Choroid plexus epithelial cell (primary cell): ENCODE data around the gene SMOC1.

Experiments used
- DNase-seq: peaks from one replicate; pipeline ENCODE4 v3.0.0-alpha.2; 2010; ENCODE audit warnings: low read depth
- H3K4me3 ChIP-seq: 2 replicates; pipeline ENCODE4 v1.5.1; 2011; ENCODE audit warnings: low read depth, mild to moderate bottlenecking, control low read depth, low read length, moderate library complexity
- CTCF ChIP-seq: conservative IDR thresholded peaks from 2 replicates; pipeline ENCODE4 v1.5.1; 2011; ENCODE audit warnings: low read depth, mild to moderate bottlenecking, control low read depth, inconsistent platforms, low read length, moderate library complexity

The SMOC1 gene

GRCh38 chr14:69937367-69938081, 58.3 kb downstream of the SMOC1 start:
- DNase-seq = no peak
- H3K4me3 ChIP-seq = no peak overlapping the region
- no peak for TF ChIP-seq CTCF

GRCh38 chr14:69938751-69939150, 59.5 kb downstream of the SMOC1 start:
- no peak for DNase-seq
- H3K4me3 ChIP-seq = no peak overlapping the region
- TF ChIP-seq CTCF = no peak

DNA sequence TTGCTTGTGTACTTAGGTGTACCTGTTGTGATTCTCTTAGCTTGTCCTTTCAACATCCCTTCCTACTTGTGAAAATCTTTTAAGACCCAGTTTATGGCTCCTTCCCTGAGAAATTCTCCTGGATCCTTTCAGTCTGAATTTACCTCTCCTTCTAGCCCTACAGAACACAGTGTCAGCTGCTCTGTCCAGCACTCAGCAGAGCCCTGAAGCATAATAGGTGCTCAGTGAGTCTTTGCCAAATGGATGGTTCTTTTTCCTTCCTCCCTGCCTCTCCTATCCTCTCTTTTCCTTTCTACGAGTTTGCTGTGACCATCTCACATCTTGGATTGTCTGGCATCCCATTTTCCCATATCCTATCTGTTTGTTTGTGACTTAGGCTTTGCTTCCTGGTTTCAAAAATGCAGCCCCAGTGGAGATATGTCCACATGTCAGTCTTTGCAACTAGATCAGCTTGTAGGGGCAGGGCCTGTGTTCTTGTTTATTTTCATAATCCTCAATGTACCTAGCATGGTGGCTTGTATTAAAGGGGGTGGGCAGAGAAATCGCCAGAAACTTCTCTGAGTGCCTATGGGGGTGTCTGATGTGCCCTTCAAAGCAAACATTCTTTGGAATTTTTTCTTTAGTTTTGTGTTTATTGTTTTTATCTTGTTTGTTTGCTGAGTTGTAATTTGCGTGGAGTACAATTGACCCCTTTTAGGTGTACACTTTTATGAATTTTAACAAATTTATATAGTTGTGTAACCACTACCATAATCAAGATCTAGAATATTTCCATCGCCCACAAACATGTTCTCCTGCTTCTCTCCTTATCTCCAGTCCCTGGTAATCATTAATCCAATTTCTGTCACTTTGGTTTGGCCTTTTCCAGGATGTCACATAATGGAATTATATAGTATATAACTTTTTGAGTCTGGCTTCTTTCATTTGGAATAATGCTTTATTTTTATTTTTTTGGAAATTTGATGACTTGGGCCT, 62.8 kb downstream of the SMOC1 start:
- H3K4me3 ChIP-seq = no peak overlapping the region
- no peak for DNase-seq
- no peak for TF ChIP-seq CTCF

DNA sequence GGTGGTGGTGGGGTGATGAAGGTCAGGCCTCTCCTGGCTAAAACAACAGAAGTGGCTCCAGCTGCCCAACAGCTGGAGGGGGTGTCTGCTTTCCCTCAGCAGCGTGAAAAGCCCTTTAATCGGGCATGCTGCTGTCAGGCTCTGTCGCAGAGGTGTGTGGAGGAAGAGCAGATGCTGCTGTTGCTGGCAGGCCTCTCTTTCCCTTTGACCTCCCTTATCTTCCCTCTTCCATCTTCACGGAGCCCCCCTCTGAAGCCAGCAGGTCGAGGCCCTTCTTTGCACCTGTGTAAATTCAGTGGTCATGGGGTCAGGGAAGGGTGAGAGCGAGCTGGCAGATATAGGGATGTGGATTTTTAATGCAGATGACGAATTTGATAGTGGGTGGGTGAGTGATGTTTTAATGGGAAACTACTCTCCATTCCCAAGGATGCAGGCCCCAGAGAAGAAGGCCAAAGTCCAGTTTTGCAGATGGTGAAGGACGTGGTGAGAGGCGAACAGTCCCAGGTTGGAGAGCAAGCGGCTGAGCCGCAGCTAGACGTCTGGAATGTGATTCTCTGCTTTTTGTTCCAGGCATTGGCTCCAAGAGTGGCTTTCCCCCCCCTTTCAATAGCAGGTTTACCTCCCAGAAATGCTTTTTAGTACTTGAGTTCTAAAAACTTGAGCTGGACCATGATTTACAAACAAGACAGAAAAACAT, 64.0 kb downstream of the SMOC1 start:
- H3K4me3 ChIP-seq = no peak overlapping the region
- no peak for TF ChIP-seq CTCF
- DNase-seq = no peak

DNA sequence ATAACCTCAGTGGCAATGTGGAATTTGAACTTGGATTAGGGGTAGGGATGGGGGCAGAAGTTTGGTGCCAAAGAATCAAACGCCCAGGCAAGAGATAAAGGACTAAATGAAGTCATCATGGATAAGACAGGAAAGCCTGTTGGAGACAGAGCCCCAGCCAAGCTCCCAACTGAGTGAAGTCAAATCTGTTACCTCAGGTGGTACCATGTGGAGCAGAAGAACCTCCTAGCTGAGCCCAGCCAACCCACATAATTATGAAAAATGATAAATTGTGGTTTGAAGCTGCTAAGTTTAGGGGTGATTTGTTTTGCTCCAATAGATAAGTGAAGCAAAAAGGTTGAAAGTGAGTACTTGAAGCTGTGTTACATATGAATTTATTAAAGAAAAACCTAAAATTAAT, 66.1 kb downstream of the SMOC1 start:
- no peak for DNase-seq
- H3K4me3 ChIP-seq = no peak overlapping the region
- no peak for TF ChIP-seq CTCF

DNA sequence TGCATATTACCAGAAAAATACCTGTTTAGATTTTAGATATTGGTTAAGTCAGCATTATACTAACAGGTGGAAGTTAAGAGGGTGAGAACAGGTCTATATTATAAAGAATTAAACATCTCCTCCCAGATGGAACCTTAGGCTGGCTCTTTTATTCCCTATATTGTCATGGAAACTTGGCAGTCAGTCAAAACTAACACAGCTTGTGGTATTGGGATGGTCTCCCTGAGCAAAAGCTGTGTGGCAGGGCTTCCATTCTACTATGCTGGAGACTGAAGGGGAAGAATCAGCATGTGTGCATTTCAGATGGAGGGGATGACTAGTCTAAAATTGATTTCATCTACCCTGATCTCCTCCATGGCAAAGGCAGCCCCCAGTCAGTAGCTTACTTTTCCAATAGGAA, 66.7 kb downstream of the SMOC1 start:
- no peak for TF ChIP-seq CTCF
- DNase-seq = peak; percentile 35
- no peak overlapping the region for H3K4me3 ChIP-seq
